ENCODE results near the gene SRSF5.
"Not testable (repeated sequence)": the region's sequence is repeated elsewhere in the genome, so short reads cannot be mapped to it uniquely, and the experiment has no call there.

The SRSF5 gene

GRCh38 chr14:69766984-69767368 lies at the start of gene SRSF5:
TSS of gene SRSF5 (plus strand) at chr14:69767142. CDS start at chr14:69768157, 1,015 bp downstream.
- DNase-seq (ENCODE audit: extremely low read depth in 1 of 2, low read depth in 1 of 2), result peak; percentile 88 to 92

DNA sequence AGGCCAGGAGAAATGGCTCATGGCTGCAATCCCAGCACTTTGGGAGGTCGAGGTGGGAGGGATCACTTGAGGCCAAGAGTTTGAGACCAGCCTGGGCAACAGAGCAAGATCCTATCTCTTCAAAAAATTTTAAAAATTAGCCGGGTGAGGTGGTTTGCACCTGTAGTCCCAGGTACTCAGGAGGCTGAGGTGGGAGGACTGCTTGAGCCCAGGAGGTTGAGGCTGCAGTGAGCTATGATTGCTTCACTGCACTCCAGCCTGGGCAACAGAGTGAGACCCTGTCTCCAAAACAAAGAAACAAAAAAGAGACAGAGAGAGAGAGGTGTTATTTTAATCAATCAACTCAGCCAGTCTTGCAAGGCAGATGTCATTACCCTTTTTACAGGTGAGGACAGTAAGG lies 48.3 kb upstream of the SRSF5 start:
- not testable (repeated sequence) for DNase-seq (ENCODE audit: extremely low read depth in 1 of 2, low read depth in 1 of 2)

DNA sequence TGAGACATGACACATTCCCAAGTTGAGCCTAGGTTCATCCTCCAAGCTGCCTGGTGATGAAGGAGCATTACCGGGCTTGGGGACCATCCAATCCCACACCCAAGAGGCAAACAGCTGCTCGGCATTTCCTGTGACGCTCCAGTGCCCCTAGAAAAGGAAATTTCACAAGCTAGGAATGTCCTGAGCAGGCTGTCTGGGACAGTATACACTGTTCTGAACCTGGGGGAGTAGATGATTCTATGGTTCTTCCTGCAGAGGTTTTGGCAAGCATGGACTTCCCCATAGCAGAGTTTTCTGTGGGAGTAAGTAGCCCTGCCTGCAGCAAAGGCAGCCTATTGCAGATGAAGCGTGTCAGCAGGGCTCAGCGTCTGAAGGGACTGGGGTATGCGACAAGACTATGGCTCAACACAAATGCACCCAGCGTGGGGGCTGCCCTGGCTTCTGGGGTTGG lies 47.4 kb upstream of the SRSF5 start:
- no peak for DNase-seq (ENCODE audit: extremely low read depth in 1 of 2, low read depth in 1 of 2)

DNA sequence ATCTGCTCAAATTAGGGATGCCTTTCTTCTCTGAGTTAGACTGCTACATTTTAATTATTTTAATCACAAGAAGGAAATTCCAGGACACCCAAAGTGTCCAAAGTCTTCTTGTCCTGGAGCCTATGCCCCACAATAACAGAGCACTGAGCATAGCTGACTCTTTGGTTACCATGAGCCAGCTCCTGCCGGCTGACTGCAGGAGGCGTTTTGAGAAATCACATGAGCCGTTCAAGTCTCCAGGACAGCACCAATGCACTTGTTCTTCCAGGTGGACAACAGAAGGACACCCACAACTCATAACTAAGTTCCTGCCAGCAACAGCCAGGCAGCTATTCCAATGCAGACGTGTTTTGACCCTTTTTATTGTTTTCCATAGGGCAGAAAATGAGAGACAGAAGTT lies 46.0 kb upstream of the SRSF5 start:
- no peak for DNase-seq (ENCODE audit: extremely low read depth in 1 of 2, low read depth in 1 of 2)

GRCh38 chr14:69726761-69727511 lies 40.0 kb upstream of the SRSF5 start:
- DNase-seq (ENCODE audit: extremely low read depth in 1 of 2, low read depth in 1 of 2), result peak; percentile 53 to 61

DNA sequence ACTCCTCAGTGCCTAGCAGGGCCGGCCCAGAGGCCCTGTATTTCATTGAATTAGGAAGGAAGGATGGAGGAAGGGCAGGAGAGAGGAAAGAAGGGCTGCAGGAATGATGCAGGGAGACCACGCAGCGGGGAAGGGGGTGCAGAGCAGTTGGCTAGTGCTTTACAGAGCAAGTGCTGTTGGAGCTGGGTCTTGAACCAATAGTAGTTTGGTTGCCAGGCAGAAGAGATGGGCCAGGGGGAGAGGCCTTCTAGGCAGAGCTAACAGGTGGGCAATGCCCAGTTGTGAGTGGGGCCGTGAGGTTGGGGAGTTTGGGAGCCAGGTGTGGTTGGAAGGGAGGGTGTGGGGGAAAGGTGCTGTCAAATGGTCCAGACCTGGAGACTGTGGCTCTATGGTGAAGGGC lies 39.1 kb upstream of the SRSF5 start:
- DNase-seq (ENCODE audit: extremely low read depth in 1 of 2, low read depth in 1 of 2), result no peak

DNA sequence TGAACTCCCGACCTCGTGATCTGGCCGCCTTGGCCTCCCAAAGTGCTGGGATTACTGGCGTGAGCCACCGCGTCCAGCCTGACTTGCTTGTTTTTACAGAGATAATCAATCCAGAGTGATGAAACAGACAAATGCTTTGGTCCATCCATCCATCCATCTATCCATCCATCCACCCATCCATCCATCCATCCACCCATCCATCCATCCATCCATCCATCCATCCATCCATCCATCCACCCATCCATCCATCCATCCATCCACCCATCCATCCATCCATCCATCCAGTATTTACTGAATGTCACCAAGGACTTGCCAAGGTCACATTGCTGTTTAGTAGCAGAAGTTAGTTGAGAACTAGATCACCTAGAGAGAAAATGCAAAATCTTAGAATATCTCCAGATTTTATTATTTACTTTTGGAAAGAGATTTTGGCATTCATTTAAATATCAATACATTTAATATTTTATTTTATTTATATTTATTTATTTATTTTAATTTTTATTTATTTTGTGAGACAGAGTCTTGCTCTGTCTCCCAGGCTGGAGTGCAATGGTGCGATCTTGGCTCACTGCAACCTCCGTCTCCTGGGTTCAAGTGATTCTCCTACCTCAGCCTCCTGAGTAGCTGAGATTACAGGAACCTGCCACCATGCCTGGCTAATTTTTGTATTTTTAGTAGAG lies 34.9 kb upstream of the SRSF5 start:
- DNase-seq (ENCODE audit: extremely low read depth in 1 of 2, low read depth in 1 of 2), result not testable (repeated sequence)

DNA sequence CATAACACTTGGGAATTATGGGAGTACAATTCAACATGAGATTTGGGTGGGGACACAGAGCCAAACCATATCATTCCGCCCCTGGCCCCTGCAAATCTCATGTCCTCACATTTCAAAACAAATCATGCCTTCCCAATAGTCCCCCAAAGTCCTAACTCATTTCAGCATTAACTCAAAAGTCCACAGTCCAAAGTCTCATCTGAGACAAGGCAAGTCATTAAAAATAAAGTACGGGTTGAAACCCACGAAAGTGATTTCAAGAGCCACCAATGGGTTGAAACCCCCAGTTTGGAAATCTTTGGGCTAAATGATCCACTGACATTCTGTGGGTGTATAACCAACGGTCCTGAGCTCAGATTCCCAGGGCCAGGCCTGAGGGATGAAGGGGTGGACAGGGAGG lies 30.5 kb upstream of the SRSF5 start:
- not testable (repeated sequence) for DNase-seq (ENCODE audit: extremely low read depth in 1 of 2, low read depth in 1 of 2)

DNA sequence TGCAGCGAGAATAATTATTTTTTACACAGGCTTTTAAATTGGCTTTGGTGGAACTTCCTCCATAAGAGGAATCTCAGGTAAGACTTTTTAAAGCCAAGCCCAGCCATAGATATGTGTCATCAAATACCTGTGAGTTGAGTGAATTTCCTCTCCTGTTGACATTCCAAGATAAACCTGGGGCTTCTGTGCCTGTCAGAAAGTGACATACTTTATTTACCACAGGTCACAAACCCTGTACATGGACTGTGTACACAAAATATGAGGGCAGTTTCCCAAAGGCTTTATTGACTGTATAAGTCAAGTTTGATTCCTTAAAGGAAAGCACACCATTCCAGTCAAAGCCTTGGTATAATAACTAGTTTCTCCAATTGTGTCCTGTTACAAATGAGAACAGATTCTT lies 25.9 kb upstream of the SRSF5 start:
- DNase-seq (ENCODE audit: extremely low read depth in 1 of 2, low read depth in 1 of 2), result no peak

GRCh38 chr14:69749956-69750355 lies 17.0 kb upstream of the SRSF5 start:
- no peak for DNase-seq (ENCODE audit: extremely low read depth in 1 of 2, low read depth in 1 of 2)

DNA sequence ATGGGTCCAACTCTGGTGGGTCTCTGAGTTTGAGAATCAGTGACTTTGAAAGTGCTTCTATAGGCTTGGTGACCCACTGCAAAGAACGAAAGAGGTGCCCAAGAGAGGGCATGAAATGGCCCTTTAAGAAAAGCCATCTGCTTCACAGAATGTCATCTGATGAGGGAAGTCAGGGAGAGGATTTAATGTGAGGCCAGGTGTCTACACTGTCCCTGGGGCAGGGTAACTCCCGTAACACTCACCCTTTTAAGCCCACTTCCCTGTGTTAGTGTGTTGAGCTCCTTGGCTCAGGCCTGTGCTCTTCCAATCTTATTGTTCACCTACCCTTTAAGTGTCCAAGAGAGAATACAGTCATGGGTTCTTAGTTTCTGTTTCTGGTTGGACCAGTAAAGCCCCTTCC lies 16.4 kb upstream of the SRSF5 start:
- DNase-seq (ENCODE audit: extremely low read depth in 1 of 2, low read depth in 1 of 2), result no peak

GRCh38 chr14:69752773-69753172 lies 14.2 kb upstream of the SRSF5 start:
- no peak for DNase-seq (ENCODE audit: extremely low read depth in 1 of 2, low read depth in 1 of 2)

- no peak for DNase-seq (ENCODE audit: extremely low read depth in 1 of 2, low read depth in 1 of 2)
Observed at GRCh38 chr14:69753860-69754259, 13.1 kb upstream of the SRSF5 start.

GRCh38 chr14:69754487-69754886 lies 12.5 kb upstream of the SRSF5 start:
- no peak for DNase-seq (ENCODE audit: extremely low read depth in 1 of 2, low read depth in 1 of 2)

- DNase-seq (ENCODE audit: extremely low read depth in 1 of 2, low read depth in 1 of 2), result no peak
Observed at GRCh38 chr14:69755296-69755695, 11.6 kb upstream of the SRSF5 start.

DNA sequence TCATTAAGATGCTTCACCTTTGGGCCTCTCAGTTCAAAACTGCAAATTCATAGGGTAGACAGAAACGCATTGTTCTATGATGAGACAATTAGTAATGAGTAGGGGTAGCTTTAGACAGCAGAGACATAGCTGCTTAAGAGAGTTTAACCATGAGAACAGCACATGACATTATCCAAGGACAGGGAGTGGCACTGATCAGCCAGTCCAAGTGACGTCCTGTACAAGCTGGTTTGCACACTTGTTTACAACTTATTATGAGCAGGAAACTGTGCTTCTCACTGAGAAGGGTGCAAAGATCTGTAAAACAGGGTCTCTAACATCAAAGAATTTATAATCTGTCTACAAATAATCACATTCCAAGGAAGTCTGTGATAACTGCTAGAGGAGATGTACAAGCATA lies 11.2 kb upstream of the SRSF5 start:
- no peak for DNase-seq (ENCODE audit: extremely low read depth in 1 of 2, low read depth in 1 of 2)

DNA sequence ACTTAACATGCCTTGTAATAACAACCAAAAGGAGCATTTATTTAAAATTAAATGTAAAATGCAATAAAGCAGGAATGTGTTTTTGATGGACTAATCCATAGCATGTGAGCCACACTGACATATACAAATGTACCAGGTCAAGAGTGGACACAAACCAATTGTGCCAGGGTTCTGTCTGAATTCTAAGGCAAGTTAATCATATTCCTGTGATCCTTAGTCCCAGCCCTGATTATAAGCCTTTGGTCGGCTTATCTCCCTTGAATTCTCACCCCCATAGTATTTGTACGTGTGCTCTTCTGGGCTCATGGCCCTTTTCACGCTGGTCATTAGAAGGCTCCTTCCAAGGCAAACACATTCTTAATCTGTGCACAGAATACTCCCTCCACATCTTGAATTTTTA lies 10.6 kb upstream of the SRSF5 start:
- no peak for DNase-seq (ENCODE audit: extremely low read depth in 1 of 2, low read depth in 1 of 2)

GRCh38 chr14:69760810-69761209 lies 6.1 kb upstream of the SRSF5 start:
- DNase-seq (ENCODE audit: extremely low read depth in 1 of 2, low read depth in 1 of 2), result no peak

- peak in 1 of 2 donors; percentile 20 for DNase-seq (ENCODE audit: extremely low read depth in 1 of 2, low read depth in 1 of 2)
Observed at GRCh38 chr14:69763761-69764510, 3.0 kb upstream of the SRSF5 start.

DNA sequence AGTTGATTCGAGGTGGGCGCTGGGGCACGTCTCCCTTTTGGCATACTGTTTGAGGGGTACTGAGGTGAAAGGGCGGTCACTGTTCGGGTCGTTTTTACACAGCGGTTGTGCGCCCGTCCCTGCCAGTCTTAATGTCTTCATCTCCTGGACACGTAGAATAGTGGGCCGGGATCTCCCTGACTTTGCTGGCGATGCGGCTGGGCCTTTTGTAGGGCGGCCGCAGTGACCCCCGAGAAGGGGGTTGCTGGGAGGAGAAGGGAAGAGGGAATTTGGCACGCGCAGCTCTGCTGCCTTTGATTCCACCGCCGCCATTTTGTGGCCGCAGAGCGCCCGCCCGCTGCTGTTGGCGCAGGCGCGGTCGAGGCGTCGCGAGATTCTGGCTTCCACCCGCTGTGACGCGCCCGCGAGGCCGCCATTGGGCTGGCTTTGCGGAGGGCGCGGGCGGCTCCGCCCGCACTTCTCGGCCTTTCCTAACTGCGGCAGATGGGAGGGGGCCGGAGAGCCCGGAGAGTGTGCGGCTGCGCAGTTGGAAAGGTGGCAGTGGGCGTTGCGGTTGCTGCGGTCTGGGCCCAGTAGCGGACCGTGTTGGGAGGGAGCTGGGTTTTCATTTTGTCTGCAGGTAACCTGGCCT lies 542 bp downstream of the SRSF5 start:
- peak; percentile 87 for DNase-seq (ENCODE audit: extremely low read depth in 1 of 2, low read depth in 1 of 2)

DNA sequence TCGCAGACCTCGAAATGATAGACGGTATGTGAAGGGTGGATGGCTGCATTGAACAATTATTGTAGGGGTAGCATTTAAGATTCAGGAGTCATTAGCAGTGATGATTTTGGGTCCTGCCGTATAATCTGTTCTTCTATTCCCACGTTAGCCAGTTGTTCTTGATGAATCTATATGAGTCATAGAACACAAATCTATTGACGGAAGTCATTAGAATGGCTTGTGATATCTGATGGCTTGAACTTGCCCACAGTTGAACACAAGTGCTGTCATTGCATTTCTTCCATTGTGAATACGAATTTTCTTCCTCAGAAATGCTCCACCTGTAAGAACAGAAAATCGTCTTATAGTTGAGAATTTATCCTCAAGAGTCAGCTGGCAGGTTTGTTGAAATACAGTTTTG lies 1.9 kb downstream of the SRSF5 start:
- DNase-seq (ENCODE audit: extremely low read depth in 1 of 2, low read depth in 1 of 2), result no peak
